HepG2 (cell line): Measurements from ENCODE around the gene NET1. TPM values are rescaled to one million over a fixed set of nuclear protein-coding genes. Genes with fewer than 3 reads are reported as not detected.
A peak's percentile ranks its signal among the peaks of the same experiment; 100 is the strongest.

Experiments used
- HNF1B ChIP-seq: sonication (generic); formaldehyde crosslinking; IDR thresholded peaks from 2 replicates; pipeline ENCODE4 v1.5.1; 2020; ENCODE audit warnings: mild to moderate bottlenecking, moderate library complexity, missing genetic modification reagents
- NBN ChIP-seq: fragments of 450-650 bp; conservative IDR thresholded peaks from 2 replicates; pipeline ENCODE4 v1.6.1; 2017
- POLR2A ChIP-seq, 2 experiments: IDR thresholded peaks; 2 replicates each; pipeline ENCODE4 v1.6.1; 2011; ENCODE audit warnings: low read depth in 2 of 2, low read length in 2 of 2, mild to moderate bottlenecking in 1 of 2, moderate library complexity in 1 of 2; ENCODE audit not compliant: insufficient read depth in 1 of 2
- RBM22 ChIP-seq: fragments of 200-400 bp; formaldehyde crosslinking; optimal IDR thresholded peaks from 2 replicates; pipeline ENCODE3; 2017; ENCODE audit warnings: mild to moderate bottlenecking, low read length, moderate library complexity
- ZNF207 ChIP-seq: fragments of 450-650 bp; IDR thresholded peaks from 2 replicates; pipeline ENCODE4 v1.6.1; 2016; ENCODE audit warnings: antibody characterized with exemption, borderline replicate concordance
- ZNF782 ChIP-seq: sonication (generic); formaldehyde crosslinking; IDR thresholded peaks from 2 replicates; pipeline ENCODE4 v1.4.0; 2020; ENCODE audit warnings: missing genetic modification reagents, mild to moderate bottlenecking, borderline replicate concordance
- ZNF878 ChIP-seq: sonication (generic); formaldehyde crosslinking; IDR thresholded peaks from 2 replicates; pipeline ENCODE4 v1.8.1; 2023; ENCODE audit warnings: mild to moderate bottlenecking, missing genetic modification reagents, moderate library complexity
- ZSCAN5A ChIP-seq: sonication (generic); formaldehyde crosslinking; IDR thresholded peaks from 2 replicates; pipeline ENCODE4 v1.8.0; 2022; ENCODE audit warnings: mild to moderate bottlenecking, missing genetic modification reagents, borderline replicate concordance
- polyA plus RNA-seq, 8 experiments: library from polyadenylated mRNA; depleted of rRNA in 3 of 8; stranded (reverse) in 7 of 8; unstranded in 1 of 8; fragments of >200 nt; fragmentation: Illumina TruSeq in 4 of 8; extraction: Trizol in 4 of 8; gene quantifications; 2 replicates each; pipeline versions ENCODE4 v1.2.1 to v1.2.3, GENCODE V29; 2011 to 2016; ENCODE audit warnings: low read depth in 4 of 8, missing spikeins in 1 of 8, mixed read lengths in 1 of 8; ENCODE audit not compliant: insufficient read depth in 1 of 8
- total RNA-seq, 5 experiments: library from RNA; depleted of rRNA; stranded (reverse); fragments of >200 nt; fragmentation: Illumina TruSeq; extraction: Trizol; gene quantifications; 2 replicates each; pipeline ENCODE4 v1.2.3, GENCODE V29; 2016; ENCODE audit warnings: low read depth in 1 of 5
- TF ChIP-seq, protein P1 (sequence below): sonication (generic); formaldehyde crosslinking; IDR thresholded peaks from 2 replicates; pipeline ENCODE4 v1.8.1; 2023; ENCODE audit warnings: missing genetic modification reagents, inconsistent platforms, borderline replicate concordance
- TF ChIP-seq, protein P2 (sequence below): sonication (generic); formaldehyde crosslinking; IDR thresholded peaks from 2 replicates; pipeline ENCODE4 v1.5.1; 2020; ENCODE audit warnings: mild to moderate bottlenecking, missing genetic modification reagents, moderate library complexity

NET1 gene
- total and polyA plus RNA-seq, 2 of the 13 experiments (the other 11 are each of a cell fraction or from before 2014, with no cell fraction given) = 48.1 to 65.8 TPM

DNA sequence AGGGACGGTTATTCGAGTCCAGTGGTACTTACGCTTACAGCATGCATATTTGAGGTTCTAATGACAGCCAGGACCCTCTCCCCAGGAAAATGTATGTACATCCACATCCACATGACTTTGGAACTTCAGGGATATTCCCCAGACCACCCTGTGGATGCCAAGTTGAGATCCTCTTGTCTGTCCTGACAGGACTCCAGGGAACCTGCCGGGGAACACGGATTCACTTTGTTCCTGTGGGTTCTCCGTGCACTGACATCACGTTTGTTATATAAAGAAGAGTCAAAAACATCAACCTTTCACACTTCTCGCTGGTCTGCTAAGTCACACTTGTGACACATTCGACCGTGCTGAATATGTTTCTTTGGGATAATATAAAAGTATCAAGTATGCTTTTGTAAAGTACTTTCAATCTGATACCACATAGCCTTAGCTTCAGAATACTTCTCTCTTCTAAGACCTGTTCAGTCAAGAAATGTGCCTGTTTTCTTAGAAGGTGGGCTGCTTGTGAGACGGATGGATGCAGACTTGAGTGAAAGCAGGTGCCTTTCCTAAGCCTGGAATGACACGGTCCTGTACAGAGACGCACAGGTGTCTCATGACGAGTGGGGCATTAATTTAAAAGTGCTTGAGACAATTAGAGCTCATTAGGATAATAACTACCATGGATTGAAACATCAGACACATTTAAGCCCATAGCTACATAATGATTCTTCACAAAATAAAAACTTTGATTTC is 48.3 kb downstream of the NET1 start (continued):
- no peak for TF ChIP-seq HNF1B (CRISPR knock-in tag)
- TF ChIP-seq, protein P1, sequence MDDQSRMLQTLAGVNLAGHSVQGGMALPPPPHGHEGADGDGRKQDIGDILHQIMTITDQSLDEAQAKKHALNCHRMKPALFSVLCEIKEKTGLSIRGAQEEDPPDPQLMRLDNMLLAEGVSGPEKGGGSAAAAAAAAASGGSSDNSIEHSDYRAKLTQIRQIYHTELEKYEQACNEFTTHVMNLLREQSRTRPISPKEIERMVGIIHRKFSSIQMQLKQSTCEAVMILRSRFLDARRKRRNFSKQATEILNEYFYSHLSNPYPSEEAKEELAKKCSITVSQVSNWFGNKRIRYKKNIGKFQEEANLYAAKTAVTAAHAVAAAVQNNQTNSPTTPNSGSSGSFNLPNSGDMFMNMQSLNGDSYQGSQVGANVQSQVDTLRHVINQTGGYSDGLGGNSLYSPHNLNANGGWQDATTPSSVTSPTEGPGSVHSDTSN (CRISPR knock-in tag) = no peak
- no peak for TF ChIP-seq ZNF878 (CRISPR knock-in tag)
- TF ChIP-seq RBM22 = peak; percentile 71
- TF ChIP-seq, protein P2, sequence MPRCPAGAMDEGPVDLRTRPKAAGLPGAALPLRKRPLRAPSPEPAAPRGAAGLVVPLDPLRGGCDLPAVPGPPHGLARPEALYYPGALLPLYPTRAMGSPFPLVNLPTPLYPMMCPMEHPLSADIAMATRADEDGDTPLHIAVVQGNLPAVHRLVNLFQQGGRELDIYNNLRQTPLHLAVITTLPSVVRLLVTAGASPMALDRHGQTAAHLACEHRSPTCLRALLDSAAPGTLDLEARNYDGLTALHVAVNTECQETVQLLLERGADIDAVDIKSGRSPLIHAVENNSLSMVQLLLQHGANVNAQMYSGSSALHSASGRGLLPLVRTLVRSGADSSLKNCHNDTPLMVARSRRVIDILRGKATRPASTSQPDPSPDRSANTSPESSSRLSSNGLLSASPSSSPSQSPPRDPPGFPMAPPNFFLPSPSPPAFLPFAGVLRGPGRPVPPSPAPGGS (CRISPR knock-in tag) = no peak
- TF ChIP-seq ZSCAN5A (CRISPR knock-in tag) = no peak
- no peak for TF ChIP-seq ZNF782
- 0 out of 4 replicates have a peak, but pooled peaks of 1 of the 2 experiments have one; percentile 8 for TF ChIP-seq POLR2A (IDR thresholded peaks at IDR 0.05; ENCODE audit: insufficient read depth in 1 of 2, low read depth in 2 of 2, low read length in 2 of 2)
- no peak for TF ChIP-seq ZNF207
- TF ChIP-seq NBN = no peak
